Nephron progenitor cell (in vitro differentiated cells): ENCODE results near the gene TSPAN5.

Experiments
- DNase-seq: peaks from one replicate; pipeline ENCODE4 v3.0.0; 2021
- H3K27ac Mint-ChIP-seq: 2 replicates; pipeline ENCODE4 v1.8.0; 2021; ENCODE audit warnings: mild to moderate bottlenecking, moderate library complexity, mixed read lengths
- H3K27me3 Mint-ChIP-seq: 2 replicates; pipeline ENCODE4 v1.8.0; 2021; ENCODE audit warnings: mild to moderate bottlenecking, low read depth, mixed read lengths; ENCODE audit not compliant: poor library complexity
- H3K36me3 Mint-ChIP-seq: 2 replicates; pipeline ENCODE4 v1.8.0; 2021; ENCODE audit warnings: low read depth, mixed read lengths
- H3K4me1 Mint-ChIP-seq: 2 replicates; pipeline ENCODE4 v1.8.0; 2021; ENCODE audit warnings: mixed read lengths
- H3K4me3 Mint-ChIP-seq: 2 replicates; pipeline ENCODE4 v1.8.0; 2021; ENCODE audit warnings: mild to moderate bottlenecking, moderate library complexity, mixed read lengths
- H3K9me3 Mint-ChIP-seq: 2 replicates; pipeline ENCODE4 v1.8.0; 2021; ENCODE audit warnings: mild to moderate bottlenecking, moderate library complexity, mixed read lengths
- TF ChIP-seq, protein P1 (sequence below): fragments of 200-600 bp; sonication (generic); IDR thresholded peaks from 2 replicates; pipeline ENCODE4 v1.5.0; 2021; ENCODE audit warnings: antibody characterized with exemption

TSPAN5 gene

DNA sequence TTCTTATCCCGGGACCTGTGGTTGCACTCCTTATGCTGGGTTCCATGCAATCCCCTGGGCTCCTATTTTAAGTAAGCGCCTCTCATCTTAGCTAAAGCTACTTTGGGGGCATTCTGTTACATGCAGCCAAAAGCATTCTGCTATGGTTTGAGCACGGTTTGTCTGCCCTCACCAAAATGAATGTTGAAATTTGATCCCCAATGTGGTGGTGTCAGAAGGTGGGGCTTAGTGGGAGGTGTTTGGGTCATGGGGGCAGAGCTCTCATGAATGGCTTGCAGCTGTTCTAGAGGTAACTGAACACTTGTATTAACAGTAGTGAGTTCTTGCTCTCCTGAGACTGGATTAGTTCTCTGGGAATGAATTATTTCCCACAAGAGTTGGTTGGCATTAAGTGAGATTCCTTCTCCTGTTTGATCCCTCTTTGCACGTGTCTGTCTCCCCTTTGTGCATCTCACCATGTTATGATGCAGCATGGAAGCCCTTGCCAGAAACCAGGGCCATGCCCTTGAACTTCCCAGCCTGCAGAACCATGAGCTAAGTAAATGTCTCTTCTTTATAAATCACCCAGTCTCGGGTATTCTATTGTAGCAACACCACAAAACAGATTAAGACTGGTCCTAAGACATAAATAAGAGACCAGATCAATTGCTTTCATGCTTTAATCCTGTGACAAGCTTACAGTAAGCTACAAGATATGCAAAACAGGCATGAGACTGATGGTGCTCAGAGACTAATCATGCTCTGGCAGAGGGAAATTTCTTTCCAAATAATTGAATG is 141.8 kb downstream of the TSPAN5 start:
- peaks cover 19% of the 10 kb centered on the region for H3K36me3 Mint-ChIP-seq
- peaks cover 79% of the 10 kb centered on the region for H3K4me1 Mint-ChIP-seq
- H3K27ac Mint-ChIP-seq: peak overlapping the region; percentile 36
- H3K4me3 Mint-ChIP-seq: no peak overlapping the region
- TF ChIP-seq, protein P1, sequence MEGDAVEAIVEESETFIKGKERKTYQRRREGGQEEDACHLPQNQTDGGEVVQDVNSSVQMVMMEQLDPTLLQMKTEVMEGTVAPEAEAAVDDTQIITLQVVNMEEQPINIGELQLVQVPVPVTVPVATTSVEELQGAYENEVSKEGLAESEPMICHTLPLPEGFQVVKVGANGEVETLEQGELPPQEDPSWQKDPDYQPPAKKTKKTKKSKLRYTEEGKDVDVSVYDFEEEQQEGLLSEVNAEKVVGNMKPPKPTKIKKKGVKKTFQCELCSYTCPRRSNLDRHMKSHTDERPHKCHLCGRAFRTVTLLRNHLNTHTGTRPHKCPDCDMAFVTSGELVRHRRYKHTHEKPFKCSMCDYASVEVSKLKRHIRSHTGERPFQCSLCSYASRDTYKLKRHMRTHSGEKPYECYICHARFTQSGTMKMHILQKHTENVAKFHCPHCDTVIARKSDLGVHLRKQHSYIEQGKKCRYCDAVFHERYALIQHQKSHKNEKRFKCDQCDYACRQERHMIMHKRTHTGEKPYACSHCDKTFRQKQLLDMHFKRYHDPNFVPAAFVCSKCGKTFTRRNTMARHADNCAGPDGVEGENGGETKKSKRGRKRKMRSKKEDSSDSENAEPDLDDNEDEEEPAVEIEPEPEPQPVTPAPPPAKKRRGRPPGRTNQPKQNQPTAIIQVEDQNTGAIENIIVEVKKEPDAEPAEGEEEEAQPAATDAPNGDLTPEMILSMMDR: no peak
- H3K9me3 Mint-ChIP-seq: peaks cover 14% of the 10 kb centered on the region
- no peak for DNase-seq
- no peaks in the 10 kb centered on the region for H3K27me3 Mint-ChIP-seq

- TF ChIP-seq, protein P1: no peak
- no peak for DNase-seq
- Mint-ChIP-seq H3K36me3 (peaks cover 17% of the 10 kb centered on the region), H3K4me3 (peak overlapping the region; percentile 59), H3K27me3 (no peaks in the 10 kb centered on the region), H3K4me1 (peaks cover 80% of the 10 kb centered on the region), H3K27ac (peak overlapping the region; percentile 9), H3K9me3 (peaks cover 14% of the 10 kb centered on the region)
These were observed 142.4 kb downstream of the TSPAN5 start for GRCh38 chr4:98516042-98516440.

DNA sequence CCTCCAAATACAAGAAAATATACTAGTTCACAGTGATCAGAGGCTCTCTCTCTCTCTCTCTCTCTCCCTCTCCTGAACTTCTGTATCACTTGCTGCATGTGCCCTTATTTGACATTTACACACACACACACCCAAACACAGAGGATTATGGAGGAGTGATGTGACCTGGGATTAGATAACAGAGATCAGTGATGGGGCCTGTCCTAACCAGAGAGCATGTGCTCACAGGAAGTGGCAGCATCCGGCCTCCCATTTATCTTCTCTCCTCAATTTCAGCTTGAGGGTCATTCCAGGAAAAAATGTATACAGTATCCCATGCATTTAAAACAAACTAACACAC is 143.0 kb downstream of the TSPAN5 start:
- TF ChIP-seq, protein P1: no peak
- Mint-ChIP-seq H3K9me3 (peaks cover 14% of the 10 kb centered on the region), H3K4me3 (peak overlapping the region; percentile 6), H3K36me3 (peaks cover 17% of the 10 kb centered on the region), H3K27me3 (no peaks in the 10 kb centered on the region), H3K27ac (peak overlapping the region; percentile 35), H3K4me1 (peaks cover 86% of the 10 kb centered on the region)
- no peak for DNase-seq

GRCh38 chr4:98514741-98515469 is 143.5 kb downstream of the TSPAN5 start:
- H3K4me3 Mint-ChIP-seq: no peak overlapping the region
- H3K9me3 Mint-ChIP-seq: peaks cover 14% of the 10 kb centered on the region
- peak overlapping the region; percentile 47 for H3K27ac Mint-ChIP-seq
- peaks cover 86% of the 10 kb centered on the region for H3K4me1 Mint-ChIP-seq
- no peaks in the 10 kb centered on the region for H3K27me3 Mint-ChIP-seq
- peaks cover 17% of the 10 kb centered on the region for H3K36me3 Mint-ChIP-seq
- TF ChIP-seq, protein P1: no peak
- no peak for DNase-seq

- Mint-ChIP-seq H3K27ac (peak overlapping the region; percentile 55), H3K4me1 (peaks cover 86% of the 10 kb centered on the region), H3K27me3 (no peaks in the 10 kb centered on the region), H3K4me3 (no peak overlapping the region), H3K36me3 (peaks cover 17% of the 10 kb centered on the region), H3K9me3 (peaks cover 14% of the 10 kb centered on the region)
- no peak for DNase-seq
- TF ChIP-seq, protein P1: no peak
These were observed 145.5 kb downstream of the TSPAN5 start for GRCh38 chr4:98512918-98513317.
